GM19468 (cell line): ENCODE data around the gene CASP7.
"Not testable (repeated sequence)": the region's sequence is repeated elsewhere in the genome, so short reads cannot be mapped to it uniquely, and the experiment has no call there.

Experiments used
- ATAC-seq: cut with Tn5 transposase; IDR thresholded peaks from one replicate; pipeline ENCODE4 v1.9.1; 2021; ENCODE audit warnings: mild to moderate bottlenecking, moderate library complexity, moderate number of reproducible peaks; ENCODE audit not compliant: unreplicated experiment; ENCODE audit errors: extremely low read depth

Gene CASP7

DNA sequence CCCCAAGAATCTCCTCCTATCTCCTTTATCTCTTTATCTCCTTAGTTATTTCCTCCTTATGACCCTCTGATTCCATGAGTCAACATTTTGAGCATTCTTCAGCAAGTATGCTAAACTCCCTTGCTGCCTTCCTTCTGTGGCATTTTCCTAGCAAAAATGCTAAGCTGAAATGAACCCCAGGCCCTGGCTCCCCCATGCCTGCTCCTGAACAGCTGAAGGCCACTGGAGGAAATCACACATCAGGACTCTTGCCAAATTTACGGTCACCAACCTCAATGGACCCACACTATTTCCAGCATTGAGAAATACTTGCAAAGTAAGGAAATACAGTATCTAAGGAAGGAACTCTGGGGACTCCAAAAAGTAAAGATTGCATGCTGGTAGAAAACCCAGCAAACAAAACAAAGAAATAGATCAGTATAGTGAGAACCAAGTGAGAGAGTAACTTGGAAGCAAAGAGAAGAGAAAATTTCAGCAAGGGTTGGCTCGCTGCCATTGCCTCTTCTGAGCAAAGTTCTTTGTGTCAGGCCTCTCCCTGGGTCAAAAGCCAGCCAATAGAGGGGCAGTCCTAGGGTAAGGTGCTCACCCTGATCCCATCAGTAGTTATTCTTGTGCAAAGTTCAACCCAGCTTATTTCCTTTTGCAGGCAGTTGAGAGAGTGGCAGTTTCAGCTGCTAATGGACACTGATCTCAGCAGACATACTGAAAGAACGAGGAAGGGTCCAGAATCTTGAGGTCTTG lies 66.7 kb downstream of the CASP7 start:
- ATAC-seq = no peak

DNA sequence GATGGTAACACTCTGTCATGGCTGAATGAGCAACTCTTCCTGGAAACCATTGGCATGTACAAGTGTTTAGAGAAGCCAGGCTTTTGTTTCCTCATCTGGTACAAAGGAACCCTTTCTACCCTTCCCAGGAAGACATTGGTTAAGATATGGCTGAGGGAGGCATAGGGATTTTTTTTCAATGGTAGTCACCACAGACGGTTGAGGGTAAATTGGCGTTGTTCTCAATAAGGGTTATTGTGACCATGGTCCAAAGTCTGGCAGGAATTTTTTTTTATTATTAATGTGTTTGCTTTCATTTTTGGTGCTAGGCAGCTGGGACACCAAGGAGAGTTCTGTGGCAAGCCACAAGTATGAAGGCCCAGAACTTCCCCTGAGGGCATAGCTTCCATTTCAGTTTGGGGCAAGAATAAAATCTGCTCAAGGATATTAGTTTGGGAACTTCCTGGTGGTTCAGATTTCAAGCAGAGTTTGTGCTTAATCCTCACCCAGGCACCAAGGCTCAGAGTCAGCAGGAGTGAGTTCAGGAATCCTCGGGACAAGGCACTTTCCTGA lies 71.5 kb downstream of the CASP7 start, which contains the start of gene PLEKHS1:
PLEKHS1 (plus strand) TSS at position 502 of the 552 bp plus-strand sequence. CDS start 3,596 bp downstream, outside the sequence.
- ATAC-seq = no peak

DNA sequence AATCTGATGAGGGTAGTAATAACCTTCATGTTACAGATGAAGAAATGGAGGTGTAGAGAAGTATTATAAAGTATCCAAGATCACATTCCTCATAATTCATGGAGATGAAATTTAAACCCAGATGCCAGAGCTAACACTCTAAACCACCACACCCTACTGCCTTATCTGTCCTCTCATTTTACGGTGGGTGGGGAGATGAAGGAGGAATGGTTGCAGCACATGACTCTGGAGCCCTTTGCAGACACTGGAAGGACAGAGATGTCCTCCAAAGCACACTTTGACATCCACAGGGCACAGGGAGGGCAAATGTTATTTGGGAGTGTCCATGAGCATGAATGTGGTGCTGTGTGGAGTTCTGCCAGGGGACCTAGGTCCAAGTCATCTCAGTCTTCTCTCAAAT lies 72.8 kb downstream of the CASP7 start:
- ATAC-seq = no peak

DNA sequence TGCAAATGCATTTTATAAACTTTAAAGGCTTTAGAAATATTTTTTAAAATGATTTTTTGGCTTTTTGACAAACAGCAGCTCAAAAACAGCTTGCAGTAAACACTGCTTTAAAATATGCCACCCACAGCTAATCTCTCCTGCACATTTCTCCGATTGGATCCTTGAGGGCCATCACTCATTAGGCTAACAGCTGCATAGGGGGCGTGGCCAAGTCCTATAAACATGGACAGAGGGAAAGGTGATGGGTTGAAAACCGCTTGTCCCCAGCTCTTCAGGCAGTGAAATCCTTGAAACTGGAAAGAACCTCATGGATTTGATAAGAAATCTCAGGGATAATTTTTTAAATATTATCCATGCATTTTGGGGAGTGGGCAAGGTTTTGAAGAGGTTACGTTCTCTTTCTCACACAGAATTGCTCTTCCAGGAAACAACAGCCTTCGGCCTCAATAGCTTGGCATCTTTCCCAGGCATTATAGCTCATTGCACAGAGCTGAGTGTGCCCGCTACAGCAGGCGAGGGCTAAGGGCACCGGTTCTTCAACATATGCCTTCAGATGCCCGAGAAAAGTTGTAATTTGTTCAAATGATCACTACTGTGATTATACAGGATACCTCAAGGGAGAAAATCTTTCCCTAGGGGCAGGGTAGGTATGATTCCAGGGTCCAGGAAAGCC lies 73.4 kb downstream of the CASP7 start:
- ATAC-seq = no peak

DNA sequence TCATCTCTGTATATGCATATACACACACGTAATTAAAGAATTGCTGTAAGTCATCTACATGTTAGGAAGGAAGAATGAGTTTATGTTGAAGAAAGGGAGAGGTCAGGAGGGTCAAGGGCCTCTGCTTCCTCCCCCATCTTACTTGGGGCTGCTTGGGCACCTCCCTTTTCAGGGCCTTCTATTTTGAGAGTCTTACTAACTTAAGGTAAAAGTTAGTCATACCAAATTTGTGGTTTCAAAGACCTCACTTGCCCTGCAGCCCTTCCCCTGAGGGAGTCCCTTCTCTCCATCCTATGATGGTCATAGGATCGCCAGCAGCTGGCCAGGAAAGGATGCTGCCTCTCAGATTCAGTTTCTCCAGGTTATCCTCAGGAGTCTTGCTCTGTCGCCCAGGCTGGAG lies 74.4 kb downstream of the CASP7 start:
- no peak for ATAC-seq

DNA sequence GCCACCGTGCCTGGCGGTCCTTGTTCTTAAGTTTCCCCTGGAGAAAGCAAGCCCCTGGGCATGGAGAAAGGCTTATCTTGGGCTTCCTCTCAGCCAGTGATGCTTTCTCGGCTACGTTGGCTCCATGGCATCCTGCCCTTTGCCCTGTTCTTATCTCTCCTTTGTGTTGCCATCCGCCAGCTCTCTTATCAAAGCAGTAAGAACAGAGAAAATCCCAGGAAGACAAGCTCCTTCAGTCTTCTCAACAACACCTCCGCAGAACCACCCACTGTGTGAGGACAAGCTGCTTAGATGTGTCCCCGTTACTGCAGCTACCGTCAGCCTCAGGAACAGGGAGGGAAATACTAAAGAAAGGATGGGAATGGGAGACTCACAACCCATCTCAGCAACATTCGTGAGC lies 75.1 kb downstream of the CASP7 start:
- no peak for ATAC-seq

DNA sequence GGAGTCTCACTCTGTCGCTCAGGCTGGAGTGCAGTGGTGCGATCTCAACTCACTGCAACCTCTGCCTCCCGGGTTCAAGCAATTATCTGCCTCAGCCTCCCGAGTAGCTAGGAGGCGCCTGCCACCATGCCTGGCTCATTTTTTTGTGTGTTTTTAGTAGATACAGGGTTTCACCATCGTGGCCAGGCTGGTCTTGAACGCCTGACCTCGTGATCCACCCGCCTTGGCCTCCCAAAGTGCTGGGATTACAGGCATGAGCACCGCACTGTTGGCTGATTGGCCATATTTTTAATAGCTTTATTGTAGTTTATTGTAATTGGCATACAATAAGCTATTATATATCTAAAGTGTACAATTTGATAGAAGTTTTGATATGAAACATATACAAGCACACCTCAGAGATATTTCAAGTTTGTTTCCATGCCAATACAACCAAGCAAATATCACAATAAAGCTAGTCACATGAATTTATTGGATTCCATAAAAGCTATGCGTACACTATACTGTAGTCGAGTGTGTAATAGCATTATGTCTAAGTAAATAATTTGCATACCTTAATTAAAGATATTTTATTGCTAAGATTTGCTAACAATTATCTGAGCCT lies 77.3 kb downstream of the CASP7 start:
- ATAC-seq = no peak

DNA sequence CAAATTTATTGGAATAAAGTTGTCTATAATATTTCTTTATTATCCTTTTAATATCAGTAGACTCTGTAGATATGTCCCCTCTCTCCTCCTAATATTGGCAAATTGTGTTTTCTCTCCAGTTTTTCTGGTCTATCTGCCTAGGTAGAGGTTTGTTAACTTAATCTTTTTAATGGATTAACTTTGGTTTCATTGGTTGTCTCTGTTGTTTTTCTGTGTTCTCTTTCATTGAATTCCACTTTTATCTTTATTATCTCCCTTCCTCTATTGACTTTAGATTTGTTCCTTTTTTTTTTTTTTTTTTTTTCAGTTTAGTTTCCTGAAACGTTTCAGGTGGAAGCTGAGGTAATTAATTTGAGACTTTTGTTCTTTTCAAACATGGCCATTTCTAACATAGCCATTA lies 82.4 kb downstream of the CASP7 start:
- no peak for ATAC-seq

DNA sequence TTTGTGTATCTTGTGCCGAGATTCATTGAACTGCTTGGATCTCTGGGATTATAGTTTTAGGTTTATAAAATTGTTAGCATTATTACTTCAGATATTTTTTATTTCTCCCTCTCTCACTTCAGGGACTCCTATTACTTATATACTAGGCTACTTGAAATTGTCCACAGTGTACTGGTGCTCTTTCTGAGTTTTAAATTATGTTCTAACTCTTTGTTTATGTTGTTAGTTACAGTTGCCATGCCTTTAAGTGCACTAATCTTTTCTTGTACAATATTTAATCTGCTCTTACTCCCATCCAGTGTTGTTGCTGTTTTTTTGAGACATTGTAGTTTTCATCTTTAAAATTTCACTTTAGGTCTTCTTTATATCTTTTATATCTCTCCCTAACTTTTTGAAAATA lies 84.9 kb downstream of the CASP7 start:
- no peak for ATAC-seq

DNA sequence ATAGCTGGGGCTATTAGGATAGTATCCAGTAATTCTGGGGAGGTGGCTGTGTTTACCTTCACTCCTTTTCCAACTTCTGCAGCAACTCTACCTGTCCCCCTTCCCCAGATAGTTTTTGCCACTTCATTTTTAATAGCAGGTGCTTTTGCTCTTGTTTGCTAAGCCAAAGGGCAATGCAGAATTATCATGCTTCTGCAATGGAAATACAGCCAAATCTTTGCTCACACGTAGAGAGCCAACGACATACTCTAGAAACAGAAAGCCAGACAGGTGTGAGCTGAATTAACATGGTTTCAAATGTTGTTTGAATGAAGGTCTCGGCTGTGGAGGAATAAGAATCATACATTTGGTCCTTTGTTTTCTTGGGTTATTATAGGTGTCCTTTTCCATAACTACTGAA lies 86.2 kb downstream of the CASP7 start:
- ATAC-seq = no peak

DNA sequence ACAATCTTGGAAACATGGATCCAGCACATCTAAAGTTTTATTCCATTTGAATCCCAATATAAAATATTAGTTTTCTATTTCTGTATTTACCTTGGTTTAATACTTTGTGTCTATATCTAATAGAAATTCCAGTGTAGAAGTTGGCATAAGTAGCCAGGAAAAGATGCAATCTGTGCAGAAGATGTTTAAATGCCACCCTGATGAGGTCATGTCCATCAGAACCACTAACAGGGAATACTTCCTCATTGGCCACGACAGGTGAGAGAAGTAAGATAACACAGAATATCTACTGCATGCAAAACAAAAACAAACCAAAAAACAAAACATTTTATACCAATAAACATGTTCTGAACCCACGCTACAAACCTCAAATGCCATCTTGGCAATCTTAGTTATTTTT lies 87.5 kb downstream of the CASP7 start:
- no peak for ATAC-seq

DNA sequence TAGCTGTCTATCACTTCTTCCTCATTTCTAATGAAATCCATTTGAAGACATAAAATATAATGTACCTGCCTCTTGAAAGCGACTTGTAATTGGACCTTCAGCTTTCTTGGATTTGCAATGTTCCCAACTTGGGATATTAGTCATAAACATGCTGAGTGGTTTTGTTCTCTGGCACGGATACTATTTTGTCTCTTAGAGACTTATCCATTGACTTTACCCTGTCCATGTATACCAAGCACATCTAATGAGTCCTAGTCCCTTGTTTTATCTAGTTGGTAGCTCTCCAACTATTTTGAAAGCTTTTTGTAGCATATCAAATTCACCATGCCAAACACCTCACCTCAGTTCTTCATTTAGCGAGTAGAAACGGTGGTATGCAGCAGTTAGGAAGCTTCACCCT lies 90.6 kb downstream of the CASP7 start:
- ATAC-seq = no peak

DNA sequence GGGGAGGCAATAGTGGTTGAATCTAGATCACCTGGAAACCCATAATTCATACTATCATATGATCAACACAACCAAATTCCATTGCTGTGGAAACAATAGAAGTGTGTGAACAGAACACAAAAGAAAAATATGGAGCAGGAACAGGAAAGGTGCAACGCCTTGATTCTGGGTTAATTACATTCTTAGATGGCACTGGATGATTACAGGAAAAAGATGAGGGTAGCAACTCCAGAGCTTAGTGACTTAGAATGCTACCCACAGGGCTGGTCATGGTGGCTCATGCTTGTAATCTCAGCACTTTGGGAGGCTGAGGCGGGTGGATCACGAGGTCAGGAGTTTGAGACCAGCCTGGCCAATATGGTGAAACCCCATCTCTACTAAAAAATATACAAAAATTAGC lies 91.4 kb downstream of the CASP7 start:
- ATAC-seq = not testable (repeated sequence)

DNA sequence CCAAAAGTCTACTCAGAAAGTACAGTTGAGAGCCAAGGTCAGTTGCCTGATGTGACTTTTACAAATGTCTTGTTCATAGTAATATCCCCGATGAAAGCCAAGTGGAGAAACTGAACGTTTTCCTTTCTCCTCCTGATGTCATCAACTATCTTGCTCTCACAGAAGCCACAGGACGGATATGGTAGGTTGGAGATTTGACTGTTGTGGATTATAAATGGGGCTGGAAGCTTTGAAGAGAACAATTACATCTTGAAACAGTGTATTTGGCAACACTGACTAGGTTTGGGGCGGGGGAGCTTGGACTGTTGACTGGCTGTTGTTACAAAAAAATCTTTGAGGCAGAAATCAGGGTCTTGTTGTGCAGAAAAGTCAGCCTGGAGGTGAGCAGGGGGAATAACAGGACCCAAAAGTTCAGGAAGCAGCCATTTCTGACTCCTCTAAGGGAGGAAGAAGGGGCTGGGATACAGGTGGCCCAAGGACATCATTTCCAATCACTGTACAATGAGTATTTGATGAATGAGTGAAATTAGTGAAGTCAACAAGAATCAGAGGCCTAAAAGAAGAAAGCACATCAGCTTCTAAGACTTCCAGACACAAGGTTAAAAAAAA lies 96.1 kb downstream of the CASP7 start:
- ATAC-seq = no peak

DNA sequence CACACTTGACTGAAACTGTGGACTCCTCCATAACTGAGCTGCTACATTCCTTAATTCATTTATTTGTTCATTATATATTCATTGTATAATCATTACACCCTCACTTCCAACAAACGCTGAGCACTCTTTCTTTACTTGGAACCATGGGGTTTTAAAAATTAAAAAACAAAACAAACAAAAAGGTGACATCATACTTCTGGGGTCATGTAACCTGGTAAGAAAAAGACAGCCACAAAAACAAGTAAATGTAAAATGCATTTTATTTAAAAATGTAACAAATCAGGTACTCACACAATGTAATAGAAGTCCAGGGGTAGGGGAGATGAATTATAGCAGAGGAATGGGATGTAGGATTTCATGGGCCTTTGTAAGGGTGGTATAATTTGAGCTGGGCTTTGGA lies 96.8 kb downstream of the CASP7 start:
- ATAC-seq = no peak
